Head of caudate nucleus (tissue), 42 donors: ENCODE data around the gene RAB20.
A peak's percentile ranks its signal among the peaks of the same experiment; 100 is the strongest.
"Not testable (repeated sequence)": the region's sequence is repeated elsewhere in the genome, so short reads cannot be mapped to it uniquely, and the experiment has no call there.

Source experiments
- DNase-seq, 42 donors: peaks; one replicate each; pipeline versions ENCODE4 v3.0.0 to v3.0.0-alpha.2; 2020 to 2021; ENCODE audit warnings: mixed read lengths in 7 of 42
- intact Hi-C: fragments of 100-400 bp; cut with DNase I; formaldehyde crosslinking; loops from one replicate; pipeline ENCODE4 v1.15.0; 2022

Gene RAB20

DNA sequence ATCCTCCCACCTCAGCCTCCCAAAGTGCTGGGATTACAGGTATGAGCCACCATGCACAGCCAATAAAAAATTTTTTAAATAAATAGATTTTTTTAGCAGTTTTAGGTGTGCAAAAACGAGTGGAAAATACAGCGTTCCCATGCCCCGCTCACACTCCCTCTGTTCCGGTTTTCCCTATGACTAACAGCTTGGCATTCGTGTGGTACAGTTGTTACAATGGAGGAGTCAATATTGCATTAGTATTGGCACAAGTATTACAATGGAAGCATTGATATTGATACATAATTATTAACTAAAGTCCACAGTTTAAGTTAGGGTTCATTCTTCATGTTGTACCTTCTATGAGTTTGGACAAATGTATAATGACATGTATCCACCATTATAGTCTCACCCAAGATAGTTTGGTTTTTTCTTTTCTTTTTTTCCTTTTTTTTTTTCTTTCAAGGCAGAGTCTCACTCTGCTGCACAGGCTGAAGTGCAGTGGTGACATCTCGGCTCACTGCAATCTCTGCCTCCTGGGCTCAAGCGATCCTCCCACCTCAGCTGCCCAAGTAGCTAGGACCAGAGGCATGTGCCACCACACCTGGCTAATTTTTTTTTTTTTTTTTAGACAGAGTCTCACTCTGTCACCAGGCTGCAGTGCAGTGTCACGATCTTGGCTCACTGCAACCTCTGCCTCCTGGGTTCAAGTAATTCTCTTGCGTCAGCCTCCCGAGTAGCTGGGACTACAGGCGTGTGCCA is 15.4 kb upstream of the RAB20 start:
- no peak for DNase-seq
- intact Hi-C loops: no loop called here

DNA sequence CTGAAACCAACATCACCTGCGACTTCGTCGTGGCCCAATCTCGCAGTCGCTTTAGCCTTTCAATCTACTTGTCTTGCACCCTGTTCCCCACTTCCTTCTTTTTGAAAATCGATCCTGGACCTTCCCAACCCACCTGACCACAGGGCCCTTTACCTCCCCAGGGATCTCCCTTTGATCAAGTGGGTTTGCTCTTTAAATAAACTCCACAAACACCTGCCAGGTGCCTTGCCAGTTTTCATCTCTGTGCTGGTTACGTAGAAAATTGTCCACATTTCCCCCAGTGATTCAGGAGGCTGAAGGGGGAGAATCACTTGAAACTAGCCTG is 14.5 kb upstream of the RAB20 start:
- no peak for DNase-seq
- intact Hi-C loops: no loop called here

DNA sequence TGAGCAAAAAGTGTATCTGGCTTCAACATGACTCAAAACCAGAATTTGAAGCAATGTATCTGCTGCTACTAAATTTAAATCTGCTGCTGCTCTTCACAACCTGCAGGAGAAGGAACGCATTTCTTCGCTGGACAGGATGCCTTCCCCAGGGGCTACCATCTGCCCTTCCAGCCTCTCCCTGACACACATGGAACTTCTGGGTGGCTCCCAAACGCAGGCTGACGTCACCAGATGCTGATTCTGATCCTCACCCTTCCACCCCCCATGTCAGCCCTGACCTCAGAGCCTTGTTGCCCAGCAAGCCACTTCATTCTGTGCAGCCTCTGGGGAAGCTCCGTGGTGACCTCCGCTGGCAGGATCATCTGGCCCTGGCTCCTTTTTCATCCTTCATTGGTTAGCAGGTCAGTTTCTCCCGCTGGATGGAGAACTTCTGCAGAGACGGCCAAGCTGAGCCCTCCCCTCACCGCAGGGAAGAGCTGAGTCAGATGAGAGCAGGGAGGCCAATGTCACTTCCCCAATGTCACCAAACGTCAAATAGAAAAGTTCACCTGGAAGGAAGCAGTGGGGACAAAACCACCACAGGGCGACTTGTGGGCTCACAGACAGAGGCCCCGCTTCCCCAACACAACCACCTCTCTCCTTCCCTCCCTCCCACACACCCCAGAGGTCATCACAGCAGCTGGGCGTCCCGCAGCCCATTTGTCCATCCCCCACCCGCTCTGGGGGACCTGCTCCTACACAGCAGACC is 14.0 kb upstream of the RAB20 start:
- intact Hi-C loops: no loop called here
- DNase-seq: peak in 3 of 42 donors; percentile 14 to 44 (median 26)

DNA sequence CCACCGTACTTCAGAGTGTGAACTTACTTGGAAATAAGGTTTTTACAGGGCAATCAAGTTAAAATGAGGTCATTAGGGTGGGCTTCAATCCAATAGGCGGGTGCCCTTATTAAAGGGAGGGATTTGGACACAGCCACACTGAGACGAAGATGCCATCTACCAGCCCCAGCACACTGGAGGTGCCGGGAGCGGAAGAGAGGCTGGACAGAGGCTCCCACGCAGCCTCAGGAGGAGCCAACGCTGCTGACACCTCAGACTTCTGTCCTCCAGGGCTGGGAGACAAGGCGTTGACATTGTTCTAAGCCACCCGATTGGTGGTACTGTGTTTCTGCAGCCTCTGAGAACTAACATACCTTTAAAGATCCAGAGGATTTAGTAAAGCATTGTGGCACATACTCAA is 12.6 kb upstream of the RAB20 start:
- intact Hi-C loops: no loop called here
- no peak for DNase-seq

DNA sequence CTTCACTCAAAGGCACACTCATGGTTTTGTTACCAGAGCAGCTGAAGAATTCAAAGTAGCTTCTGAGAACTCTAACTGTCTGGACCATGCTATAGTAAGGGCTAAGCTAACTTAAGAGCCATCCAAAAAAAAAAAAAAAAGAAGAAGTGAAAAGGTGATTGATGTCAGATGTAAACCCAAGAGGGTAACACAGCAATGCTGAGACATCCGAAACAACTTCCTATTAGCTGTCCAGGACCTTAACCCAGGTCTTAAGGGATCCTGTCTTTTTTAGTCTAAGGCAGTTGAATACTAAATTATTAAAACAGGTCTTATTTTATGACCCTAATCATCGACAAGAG is 11.2 kb upstream of the RAB20 start:
- intact Hi-C loops: no loop called here
- DNase-seq: no peak

DNA sequence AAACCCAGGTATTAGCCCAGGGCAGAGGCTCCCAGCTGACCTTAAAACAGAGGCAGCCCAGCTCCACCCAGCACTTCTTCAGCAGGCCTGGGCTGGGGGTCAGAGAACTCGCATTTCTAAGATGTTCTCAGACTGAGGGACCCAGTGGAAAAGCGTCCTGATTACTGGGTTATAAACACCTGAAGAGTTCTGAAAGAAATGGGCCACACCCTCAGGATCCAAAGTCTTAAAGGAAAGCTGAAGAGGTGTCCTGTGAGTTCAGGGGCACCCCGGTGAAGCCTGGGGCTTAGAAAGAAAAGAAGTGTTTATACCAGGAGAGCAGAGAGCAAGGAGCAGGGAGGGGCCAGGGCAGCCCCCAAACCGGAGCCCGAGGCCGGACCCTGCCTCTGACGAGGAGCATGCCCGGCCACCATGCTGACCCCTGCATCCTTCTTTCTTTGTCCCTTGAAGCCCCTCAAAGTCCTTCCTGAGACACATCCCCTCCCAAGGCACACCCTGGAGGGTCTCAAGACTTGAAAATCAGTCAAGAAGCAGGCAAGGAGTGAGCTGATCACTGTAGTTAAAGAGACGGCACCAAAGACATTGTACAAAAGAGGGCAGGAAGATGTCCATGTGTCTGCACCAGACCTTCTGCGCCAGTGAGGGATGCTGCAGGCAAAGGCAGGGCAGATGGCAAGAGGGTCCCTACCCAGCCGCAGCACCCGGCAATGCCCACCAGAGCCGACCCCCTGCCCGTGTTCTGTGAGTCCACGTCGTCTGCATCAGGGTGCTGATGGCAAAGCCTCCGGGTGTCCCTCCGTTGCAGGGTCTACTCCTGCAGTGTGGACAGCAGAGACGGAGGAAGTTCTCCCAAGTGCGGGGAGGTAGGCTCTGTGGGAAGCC is 10.6 kb upstream of the RAB20 start:
- peak in 2 of 42 donors; percentile 4 to 15 for DNase-seq
- intact Hi-C loops: no loop called here

DNA sequence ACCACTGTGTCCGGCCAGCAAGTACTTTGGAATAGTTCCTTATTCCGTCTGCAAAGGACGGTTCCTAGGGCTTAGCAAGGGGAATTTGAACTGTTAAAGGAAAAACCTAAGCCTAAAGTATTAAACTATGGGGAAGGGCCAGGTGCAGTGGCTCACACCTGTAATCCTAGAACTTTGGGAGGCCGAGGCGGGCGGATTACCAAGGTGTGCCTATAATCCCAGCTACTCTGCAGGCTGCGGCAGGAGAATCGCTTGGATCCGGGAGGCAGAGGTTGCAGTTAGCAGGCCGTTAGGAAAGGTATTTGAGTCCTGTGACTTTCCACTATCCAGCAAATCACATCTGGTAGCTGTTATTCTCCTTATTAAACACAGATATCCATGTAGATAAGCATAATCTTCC is 9.4 kb upstream of the RAB20 start:
- intact Hi-C loops: no loop called here
- DNase-seq: peak in 1 of 42 donors; percentile 7

DNA sequence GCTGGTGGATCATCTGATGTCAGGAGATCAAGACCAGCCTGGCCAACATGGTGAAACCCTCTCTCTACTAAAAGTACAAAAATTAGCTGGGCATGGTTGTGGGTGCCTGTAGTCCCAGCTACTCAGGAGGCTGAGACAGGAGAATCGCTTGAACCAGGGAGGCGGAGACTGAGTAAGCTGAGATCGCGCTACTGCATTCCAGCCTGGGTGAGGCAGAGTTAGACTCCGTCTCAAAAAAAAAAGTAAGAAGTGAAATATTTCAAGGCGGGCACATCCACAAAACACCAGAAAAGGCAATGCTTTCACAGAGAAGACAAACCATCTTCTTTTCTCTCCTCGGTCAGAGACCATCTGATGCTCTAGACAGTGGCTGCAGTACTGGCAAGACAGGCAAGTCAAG is 8.4 kb upstream of the RAB20 start:
- DNase-seq, intact Hi-C loops: not testable (repeated sequence)

DNA sequence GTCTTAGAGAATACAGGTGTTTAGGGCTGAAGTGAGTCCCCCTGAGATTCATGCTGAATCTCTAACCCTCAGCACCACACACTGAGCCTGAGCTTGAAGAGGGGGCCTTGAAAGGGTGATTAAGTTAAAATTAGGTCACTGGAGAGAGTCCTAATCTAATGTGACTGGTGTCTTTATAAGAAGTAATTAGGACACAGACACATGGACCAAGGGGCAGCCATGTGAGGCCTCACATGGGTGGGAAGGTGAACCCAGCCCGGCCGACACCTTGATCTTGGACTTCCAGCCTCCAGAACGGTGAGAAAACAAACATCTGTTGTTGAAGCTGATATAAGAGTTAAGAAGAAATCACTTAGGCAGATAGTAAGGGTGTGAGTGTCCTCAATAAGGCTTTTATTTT is 7.1 kb upstream of the RAB20 start:
- intact Hi-C loops: no loop called here
- DNase-seq: peak in 1 of 42 donors; percentile 23

DNA sequence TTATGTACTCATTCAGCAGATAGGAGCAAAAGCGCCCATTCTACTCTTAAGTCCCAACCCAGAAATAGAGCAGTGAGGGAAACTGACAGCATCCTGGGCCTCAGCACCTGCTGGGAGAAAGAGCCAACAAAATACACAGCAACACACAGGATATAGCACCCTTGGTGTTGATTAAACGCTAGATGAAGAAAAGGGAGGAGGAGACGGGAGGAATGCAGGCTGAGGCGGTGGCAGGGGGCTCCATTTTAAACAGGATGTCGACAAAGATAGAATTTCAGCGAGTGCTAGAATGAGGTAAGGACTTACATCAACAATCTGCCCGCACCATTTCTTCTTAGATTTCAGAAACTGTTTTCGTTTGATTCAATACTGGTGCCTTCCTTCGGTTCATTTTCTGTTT is 4.6 kb upstream of the RAB20 start:
- no peak for DNase-seq
- intact Hi-C loops: no loop called here

DNA sequence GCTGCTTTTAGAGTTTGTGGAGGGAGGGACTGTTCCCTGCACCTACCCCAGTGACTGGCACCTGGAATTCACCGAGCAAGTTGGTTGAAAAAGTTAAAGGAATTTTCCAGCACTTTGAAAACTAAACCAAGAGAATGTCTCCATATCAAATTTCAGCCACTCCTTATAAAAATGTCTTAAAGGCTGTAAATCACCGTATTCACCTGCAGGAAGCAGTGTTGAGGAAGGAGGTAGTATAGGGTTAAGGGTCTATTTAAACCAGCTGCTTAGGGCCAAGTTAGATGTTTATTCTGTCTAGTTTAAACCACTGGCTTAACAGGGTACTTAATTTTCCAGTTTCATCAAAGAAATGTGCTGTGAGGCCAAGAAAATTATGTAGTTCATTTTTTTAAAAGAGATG is 3.8 kb upstream of the RAB20 start:
- intact Hi-C loops: no loop called here
- no peak for DNase-seq

DNA sequence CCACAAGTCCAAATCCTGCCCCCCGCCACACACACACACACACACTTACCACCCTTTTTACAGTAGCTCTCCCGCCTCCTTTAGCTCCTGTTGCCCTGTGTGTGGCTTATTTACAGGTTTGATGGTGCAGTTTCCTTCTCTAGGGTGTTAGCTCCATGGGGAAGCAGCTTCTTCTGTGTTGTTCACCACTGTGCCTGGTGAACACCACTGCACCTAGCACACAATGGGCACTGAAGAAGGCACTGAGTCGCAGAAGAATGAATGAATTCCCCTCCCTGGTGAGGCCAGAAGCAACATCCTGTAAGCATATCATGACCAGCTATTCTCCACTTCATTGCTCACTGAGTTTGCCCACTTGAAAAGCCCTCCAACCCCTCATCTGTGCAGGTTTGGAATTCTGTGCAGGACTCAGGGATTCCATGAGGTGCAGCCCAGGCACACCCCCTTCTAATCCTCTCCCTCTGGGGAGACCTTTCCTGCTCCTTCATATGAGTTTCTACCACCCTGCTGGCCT is 3.0 kb upstream of the RAB20 start:
- intact Hi-C loops: no loop called here
- no peak for DNase-seq

DNA sequence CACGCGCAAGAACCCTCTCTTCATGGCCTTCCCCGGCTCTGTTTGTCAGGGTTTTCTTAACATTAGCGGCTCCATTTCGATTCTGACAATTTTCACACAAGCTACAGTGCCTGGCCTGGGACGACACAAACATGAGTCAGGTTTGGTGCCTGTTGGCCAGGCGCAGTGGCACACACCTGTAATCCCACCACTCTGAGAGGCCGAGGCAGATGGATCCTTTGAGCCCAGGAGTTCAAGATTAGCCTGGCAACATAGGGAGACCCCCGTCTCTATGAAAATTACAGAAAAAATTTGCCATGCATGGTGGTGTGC is 1.9 kb upstream of the RAB20 start:
- intact Hi-C loops: no loop called here
- DNase-seq: no peak

DNA sequence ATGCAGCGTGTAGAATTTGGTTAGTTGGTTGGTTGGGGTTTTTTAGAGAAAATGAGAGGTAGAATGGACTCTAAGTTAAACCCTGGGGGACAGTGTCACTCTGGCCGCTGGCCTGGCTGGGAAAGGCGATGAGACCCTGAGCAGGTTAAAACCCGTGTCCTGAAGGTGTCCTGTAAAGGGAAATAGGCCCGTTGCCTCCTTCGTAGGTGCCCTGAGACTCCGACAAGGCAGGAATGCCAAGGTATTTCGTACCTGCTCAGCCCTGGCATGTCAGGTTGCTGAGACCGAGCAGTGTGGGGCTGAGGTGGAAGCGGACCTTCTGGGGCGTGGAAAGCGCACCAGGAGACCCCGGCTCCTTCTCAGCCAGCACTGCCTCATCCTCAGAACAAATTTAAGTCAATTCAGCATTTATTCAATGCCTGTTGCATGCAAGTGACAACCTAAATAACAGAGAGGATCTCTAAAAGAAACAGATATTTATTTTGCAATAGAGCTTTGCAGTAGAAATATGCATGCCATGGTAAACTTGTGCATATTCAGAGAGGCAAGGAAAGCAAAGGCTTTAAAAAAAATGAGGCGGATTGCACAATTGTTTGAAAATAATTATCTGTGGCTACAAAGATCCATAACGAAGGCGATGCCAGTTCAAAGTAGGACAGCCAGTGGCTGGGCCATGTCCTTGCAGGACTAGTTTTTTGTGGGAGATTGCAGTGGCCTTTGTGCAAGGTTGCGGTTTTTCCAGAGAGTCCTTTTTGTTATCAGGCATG is 1.4 kb upstream of the RAB20 start:
- intact Hi-C loops: no loop called here

DNA sequence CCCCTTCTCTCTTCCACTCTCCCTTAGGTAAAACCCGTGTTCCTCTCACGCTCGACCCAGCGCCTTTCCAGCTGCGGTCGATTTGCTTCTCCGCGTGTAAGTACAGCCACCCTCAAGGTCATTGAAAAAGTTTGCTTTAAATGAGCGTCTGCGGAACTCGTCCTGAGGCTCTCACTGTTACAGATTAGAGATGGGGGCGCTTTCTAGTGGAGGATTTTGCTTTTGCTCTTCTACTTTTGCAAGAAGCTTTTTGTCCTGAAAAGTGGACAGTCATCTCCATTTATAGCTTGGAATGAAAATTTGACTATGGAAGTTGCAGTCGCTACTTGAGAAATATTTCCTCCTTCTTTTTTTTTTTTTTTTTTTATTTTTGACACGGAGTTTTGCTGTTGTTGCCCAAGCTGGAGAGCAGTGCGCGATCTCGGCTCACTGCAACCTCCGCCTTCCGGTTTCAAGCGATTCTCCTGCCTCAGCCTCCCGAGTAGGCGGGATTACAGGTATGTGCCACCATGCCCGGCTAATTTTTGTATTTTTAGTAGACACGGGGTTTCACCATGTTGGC is 595 bp upstream of the RAB20 start:
- intact Hi-C loops: no loop called here
- peak in 1 of 42 donors; percentile 16 for DNase-seq

More for the DNA sequence above, 1.4 kb upstream of the RAB20 start:
- peak in 1 of 42 donors; percentile 22 for DNase-seq

DNA sequence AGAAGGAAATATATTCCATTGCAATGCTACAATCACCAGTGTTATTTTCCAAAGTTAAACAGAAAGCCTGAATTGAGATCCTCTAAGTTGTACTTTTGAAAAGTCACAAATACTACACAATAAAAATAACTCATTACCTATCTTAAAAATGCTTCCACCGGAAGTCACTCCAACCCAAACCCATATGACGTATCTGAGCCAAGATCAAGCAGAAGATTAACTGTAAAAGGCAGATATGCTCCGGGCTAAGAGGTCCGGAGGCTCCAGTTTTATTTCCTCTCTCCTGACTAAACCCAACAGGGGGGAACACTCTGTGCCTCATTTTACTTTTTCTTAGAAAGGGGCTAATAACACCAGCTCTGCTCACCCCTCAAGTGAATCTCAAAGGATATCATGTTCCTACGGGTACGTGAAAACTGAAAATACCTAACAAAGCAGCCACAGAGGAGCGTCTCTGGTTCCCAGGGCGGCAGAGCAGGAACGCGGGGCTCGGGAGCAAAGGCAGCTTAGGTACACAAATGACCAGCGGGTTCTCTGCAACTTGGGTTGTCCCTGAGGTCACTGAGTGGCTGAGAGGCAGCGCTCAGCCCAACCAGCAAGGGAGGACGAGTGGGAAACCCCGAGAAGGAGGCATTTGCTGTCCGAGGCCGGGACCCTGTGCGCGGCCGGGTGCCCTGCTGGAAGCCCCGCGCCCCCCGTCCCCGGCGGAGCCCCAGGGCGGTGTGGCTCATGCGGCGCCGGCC is 750 bp downstream of the RAB20 start:
- intact Hi-C loops: no loop called here
- peak in 3 of 42 donors; percentile 18 to 46 (median 30) for DNase-seq

DNA sequence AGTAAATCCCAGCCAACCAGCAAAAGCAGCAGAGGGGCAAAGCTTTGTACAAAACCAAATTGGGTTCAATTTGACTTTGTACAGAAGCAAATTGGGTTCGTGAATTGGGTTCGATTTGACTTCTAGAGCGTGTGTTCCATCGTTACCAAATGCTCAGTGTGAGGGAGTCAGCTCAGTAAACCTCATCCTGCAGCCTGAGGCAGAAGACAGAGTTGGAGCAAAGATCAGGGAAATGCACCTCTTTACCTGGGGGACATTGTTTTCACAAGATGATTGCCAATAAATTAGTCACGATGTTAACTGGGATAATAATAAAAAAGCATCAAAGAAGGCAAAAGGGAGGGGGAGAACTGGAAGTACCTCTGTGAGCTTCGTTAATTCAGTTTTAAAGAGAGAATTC is 1.5 kb downstream of the RAB20 start:
- intact Hi-C loops: no loop called here
- no peak for DNase-seq

DNA sequence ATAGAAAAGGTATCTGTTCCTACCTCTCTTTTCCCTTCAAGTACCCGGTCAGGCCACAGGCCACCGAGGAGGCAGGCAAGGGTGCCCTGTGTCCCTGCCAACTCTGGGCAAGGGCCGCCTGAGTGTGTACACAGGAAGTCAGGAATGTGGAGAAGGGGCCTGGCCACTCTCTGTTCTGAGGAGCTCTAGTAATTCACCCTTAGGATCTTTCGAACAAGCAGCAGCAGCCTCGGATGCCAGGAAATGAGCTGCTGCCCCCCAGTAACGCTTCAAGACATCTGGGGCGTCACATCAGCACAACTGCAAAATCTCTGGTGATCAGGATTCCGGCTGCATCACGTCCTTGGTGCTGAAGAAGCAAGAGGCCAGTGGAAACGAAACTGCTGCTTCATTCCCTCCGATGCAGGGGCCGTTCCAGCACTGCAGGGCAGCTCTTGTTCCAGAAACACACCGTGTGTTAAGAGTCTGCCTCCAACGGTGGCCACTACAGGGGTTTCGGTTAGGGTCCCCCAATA is 2.0 kb downstream of the RAB20 start:
- peak in 30 of 42 donors; percentile 15 to 62 (median 37) for DNase-seq
- intact Hi-C loops: no loop called here
